ENCODE data around the gene MT1HL1. TPM values are rescaled to one million over a fixed set of nuclear protein-coding genes. Genes with fewer than 3 reads are reported as not detected.

The MT1HL1 gene
- total and polyA plus RNA-seq, 12 donors: not detected

DNA sequence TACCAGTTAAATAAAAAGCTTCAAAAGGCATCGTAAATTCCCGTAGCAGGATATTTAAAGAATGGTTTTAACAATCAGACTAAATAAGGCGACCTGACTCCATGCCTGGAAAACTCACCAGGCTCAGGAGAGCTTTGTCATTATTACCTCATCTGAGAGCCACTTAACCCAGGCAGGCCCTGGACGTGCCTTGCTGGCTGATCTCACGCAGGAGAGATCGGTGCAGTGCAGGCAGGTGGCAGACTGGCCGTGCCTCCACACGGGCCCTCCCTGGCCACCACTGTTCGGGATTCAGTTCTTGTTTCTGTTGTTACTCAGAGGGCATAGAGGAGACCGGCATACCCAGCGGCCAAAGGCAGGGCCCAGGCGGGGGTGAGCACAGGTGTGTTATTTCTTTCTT, 6.4 kb downstream of the MT1HL1 start:
- Histone ChIP-seq H3K27ac (no peak overlapping the region), H3K4me3 (no peak overlapping the region), H3K9me3 (replicated peaks in 1 of 3) (no peaks in the 10 kb centered on the region), H3K36me3 (replicated peaks in 1 of 2) (no peaks in the 10 kb centered on the region), H3K27me3 (no peaks in the 10 kb centered on the region), H3K4me1 (replicated peaks in 1 of 2) (no peaks in the 10 kb centered on the region)
- DNase-seq: no peak
- TF ChIP-seq POLR2A (IDR thresholded peaks at IDR 0.05): no peak
- TF ChIP-seq, protein P1, sequence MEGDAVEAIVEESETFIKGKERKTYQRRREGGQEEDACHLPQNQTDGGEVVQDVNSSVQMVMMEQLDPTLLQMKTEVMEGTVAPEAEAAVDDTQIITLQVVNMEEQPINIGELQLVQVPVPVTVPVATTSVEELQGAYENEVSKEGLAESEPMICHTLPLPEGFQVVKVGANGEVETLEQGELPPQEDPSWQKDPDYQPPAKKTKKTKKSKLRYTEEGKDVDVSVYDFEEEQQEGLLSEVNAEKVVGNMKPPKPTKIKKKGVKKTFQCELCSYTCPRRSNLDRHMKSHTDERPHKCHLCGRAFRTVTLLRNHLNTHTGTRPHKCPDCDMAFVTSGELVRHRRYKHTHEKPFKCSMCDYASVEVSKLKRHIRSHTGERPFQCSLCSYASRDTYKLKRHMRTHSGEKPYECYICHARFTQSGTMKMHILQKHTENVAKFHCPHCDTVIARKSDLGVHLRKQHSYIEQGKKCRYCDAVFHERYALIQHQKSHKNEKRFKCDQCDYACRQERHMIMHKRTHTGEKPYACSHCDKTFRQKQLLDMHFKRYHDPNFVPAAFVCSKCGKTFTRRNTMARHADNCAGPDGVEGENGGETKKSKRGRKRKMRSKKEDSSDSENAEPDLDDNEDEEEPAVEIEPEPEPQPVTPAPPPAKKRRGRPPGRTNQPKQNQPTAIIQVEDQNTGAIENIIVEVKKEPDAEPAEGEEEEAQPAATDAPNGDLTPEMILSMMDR (IDR thresholded peaks at IDR 0.05): no peak
- 67 to 79% (median 70%) methylated on average over 10 to 12 of the region's 12 CpGs for WGBS, 4 donors
- intact Hi-C loops (cut with DNase I): no loop called here

DNA sequence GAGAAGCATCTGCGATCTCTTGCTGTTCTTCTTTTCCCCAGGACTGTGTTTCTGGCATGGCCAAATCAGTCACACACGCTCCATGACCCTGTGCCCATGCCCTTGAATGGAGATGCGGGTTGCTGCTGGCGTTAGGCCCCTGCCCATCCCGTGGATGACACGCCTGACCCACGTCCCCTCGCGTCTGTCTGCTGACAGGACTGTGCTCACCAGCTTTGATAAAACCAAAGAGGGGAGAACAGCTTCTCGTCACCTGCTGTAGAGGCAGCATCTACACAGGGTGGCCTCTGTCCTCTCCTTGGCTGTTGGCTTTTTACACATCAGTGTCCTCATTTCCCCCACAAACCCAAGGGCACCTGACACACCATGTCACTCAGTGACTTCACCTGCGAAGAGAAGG, 6.9 kb downstream of the MT1HL1 start:
- H3K36me3 ChIP-seq (replicated peaks in 1 of 2): no peaks in the 10 kb centered on the region

DNA sequence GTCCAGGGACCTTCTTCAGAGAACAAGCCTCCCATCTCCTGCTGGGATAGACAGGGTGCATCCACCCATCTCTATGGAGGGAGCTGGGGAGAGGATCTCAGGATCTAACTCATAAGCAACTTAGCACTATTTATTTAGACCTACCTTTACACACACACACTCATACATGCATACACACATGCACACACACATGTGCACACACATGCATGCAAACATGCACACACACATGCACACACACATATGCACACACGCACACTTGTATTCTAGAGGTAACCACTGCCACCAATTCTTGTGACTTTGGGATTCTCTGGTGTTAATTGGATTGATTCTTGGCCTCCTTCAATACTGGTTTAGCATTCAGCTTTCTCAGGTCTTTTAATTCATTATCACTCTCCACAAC, 9.8 kb downstream of the MT1HL1 start:
- TF ChIP-seq, protein P1 (IDR thresholded peaks at IDR 0.05): no peak
- TF ChIP-seq POLR2A (IDR thresholded peaks at IDR 0.05): no peak
- no peaks in the 10 kb centered on the region for H3K36me3 ChIP-seq (replicated peaks in 1 of 2)
- WGBS, 4 donors: 81 to 98% (median 88%) methylated on average over 1 of the region's 1 CpG
- H3K27ac ChIP-seq: no peak overlapping the region
- DNase-seq: no peak
- intact Hi-C loops (cut with DNase I): no loop called here
- H3K4me3 ChIP-seq: no peak overlapping the region
- H3K4me1 ChIP-seq (replicated peaks in 1 of 2): no peaks in the 10 kb centered on the region
- H3K9me3 ChIP-seq (replicated peaks in 1 of 3): no peaks in the 10 kb centered on the region
- no peaks in the 10 kb centered on the region for H3K27me3 ChIP-seq

More for the DNA sequence above, 6.9 kb downstream of the MT1HL1 start:
- H3K27me3 ChIP-seq: no peaks in the 10 kb centered on the region
- DNase-seq: no peak
- no peak overlapping the region for H3K4me3 ChIP-seq
- no peaks in the 10 kb centered on the region for H3K4me1 ChIP-seq (replicated peaks in 1 of 2)
- intact Hi-C loops (cut with DNase I): no loop called here
- H3K27ac ChIP-seq: no peak overlapping the region
- no peak for TF ChIP-seq POLR2A (IDR thresholded peaks at IDR 0.05)
- TF ChIP-seq, protein P1 (IDR thresholded peaks at IDR 0.05): no peak
- H3K9me3 ChIP-seq (replicated peaks in 1 of 3): no peaks in the 10 kb centered on the region
- 71 to 83% (median 78%) methylated on average over 11 of the region's 11 CpGs for WGBS, 4 donors

DNA sequence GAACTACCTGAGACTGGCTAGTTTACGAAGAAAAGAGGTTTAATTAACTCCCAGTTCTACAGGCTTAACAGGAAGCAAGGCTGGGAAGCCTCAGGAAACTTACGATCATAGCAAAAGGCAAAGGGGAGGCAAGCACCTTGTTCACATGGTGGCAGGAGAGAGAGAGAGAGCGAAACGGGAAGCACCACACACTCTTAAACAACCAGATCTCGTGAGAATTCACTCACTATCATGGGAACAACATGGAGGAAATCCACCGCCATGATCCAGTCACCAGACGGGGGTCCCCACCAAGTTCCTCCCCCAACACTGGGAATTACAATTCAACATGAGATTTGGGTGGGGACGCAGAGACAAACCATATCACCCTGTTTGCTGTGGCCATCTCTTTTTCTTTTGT, 11.8 kb downstream of the MT1HL1 start:
- no peak overlapping the region for H3K27ac ChIP-seq
- H3K27me3 ChIP-seq: no peaks in the 10 kb centered on the region
- intact Hi-C loops (cut with DNase I): no loop called here
- DNase-seq: no peak
- H3K36me3 ChIP-seq (replicated peaks in 1 of 2): no peaks in the 10 kb centered on the region
- H3K4me3 ChIP-seq: no peak overlapping the region
- WGBS, 4 donors: 72 to 80% (median 78%) methylated on average over 8 of the region's 8 CpGs
- no peaks in the 10 kb centered on the region for H3K4me1 ChIP-seq (replicated peaks in 1 of 2)
- H3K9me3 ChIP-seq (replicated peaks in 1 of 3): no peaks in the 10 kb centered on the region
- TF ChIP-seq POLR2A (IDR thresholded peaks at IDR 0.05): no peak
- TF ChIP-seq, protein P1 (IDR thresholded peaks at IDR 0.05): no peak

All from adrenal gland (tissue), 12 donors.